Fibroblast of upper back skin (primary cell): ENCODE measurements around the gene POP4.
A peak's percentile ranks its signal among the peaks of the same experiment; 100 is the strongest.

ENCODE experiments used
- DNase-seq: peaks from one replicate; pipeline ENCODE4 v3.0.0-alpha.2; 2013

Gene POP4

GRCh38 chr19:29665826-29666577, 59.9 kb downstream of the POP4 start:
- peak; percentile 31 for DNase-seq
